HG03159 (cell line): ENCODE results near the gene PLAGL2.

ENCODE experiments used
- ATAC-seq: cut with Tn5 transposase; IDR thresholded peaks from one replicate; pipeline ENCODE4 v1.9.1; 2021; ENCODE audit warnings: mild to moderate bottlenecking, moderate library complexity; ENCODE audit not compliant: unreplicated experiment

The PLAGL2 gene

DNA sequence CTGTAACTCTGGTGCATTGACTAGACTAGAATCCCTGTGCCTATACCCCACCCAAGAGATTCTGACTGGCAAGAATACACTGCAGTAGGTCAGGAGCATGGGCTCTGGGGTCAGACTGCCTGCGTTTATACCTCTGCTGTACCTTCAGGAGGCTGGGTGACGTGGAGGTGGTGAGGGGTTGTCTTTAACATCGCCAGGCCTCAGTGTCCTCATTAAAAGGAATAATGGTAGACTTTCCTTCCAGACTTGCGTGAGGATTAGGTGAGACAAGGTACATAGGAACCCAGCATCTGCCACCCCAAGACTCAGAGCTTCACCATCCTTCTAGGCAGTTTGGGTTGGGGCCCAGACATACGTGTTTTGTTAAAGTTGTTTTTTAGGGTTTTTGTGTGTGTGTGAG, 53.8 kb downstream of the PLAGL2 start:
- ATAC-seq, result no peak

DNA sequence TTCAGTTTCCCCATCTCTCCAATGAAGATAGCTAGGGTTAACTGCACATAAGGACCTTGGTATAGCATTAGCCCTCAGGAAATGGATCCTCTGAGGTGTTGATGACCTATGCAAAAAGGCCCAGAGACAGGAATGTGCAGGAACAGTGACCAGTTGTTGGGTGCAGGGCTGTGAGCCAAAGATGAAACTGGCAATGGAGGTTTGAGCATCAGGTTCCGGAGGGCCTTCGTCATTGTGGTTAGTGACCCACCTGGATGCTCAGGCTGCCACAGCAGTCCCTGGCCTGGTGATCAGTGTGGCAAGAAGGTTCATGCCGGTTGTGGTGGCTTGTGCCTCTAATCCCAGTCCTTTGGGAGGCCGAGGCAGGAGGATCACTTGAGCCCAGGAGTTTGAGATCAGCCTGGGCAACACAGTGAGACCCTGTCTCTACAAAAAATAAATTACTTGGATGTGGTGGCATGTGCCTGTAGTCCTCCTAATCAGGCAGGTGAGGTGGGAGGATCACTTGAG, 54.3 kb downstream of the PLAGL2 start:
- ATAC-seq, result no peak

DNA sequence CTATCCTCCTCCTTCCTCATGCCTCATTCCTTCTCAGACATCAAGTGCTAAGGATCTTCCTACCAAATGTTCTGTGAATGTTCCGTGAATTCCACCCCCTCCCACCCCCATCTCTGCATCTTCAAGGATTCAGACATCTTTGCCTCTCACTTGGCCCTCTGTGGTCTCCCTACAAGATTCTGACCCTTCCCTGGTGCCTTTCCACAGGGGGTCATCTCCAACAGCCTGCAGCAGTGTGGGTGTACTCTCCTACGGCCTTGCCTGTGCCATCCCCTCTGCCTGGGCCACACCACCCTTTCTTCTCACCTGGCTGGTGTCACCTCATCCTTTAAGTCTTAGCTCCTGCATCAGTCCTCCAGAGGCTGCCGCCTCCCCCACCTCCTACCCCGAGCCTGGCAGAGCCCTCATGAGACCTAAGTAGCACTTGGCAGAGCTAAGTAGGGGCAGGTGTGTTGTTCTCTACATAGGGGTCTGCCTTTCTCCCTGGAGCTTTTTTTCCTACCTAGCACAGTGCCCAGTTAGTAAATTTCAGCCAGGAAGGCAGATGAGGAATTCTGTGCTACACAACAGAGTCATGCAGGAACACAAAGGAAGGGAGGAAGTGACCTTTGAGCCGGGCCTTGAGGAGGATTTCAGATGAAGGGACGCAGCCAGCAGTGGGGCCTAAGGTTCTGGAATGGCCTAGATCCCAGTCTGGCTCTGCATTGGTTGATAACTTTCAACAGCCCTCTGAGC, 55.0 kb downstream of the PLAGL2 start:
- ATAC-seq, result no peak

DNA sequence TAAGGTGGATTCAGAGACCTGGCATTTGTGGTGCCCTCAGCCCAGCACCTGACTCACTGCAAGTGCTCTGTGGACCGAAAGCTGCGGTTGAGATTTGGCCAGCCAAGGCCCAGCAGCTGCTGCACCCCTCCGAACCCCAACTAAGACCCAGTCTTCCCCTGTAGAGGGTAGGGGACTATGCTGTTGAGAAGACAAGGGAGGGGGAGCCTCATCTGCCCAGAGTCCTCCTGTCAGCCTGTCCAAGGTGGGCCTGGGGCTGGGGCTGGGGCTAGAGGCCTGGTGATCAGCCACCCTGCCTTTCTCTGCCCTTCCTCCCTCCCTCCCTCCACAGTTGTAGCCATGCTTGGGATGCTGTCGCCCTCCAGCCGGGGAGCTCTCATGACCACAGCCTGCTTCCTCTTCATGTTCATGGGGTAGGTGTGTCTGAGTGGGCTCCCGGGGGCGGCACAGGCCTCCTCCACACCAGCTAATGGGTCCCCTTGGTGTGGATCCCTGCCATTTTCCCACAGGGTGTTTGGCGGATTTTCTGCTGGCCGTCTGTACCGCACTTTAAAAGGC, 57.2 kb downstream of the PLAGL2 start:
- no peak for ATAC-seq

DNA sequence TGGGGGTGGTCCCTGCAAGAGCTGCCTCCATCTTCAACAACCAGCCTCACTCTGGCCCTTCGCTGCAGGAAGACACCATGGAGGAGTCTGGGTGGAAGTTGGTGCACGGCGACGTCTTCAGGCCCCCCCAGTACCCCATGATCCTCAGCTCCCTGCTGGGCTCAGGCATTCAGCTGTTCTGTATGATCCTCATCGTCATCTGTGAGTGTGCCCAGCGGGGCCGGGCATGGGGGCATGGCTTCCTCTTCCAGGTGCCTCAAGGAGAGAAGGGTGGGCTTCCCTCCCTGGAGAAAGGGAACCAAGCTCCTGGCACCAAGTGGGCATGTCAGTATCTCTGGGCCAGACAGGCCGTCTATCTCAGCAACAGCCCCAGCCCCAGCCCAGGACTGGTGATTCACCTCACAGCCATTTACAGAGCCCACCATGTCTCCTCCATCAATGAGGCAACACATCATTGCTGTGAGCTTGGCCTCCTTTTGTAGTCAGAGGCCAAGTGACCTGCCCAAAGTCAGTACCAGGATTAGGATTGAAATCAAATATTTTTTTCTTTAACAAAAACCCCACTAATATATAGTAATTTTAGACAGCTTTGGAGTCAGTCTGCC, 57.9 kb downstream of the PLAGL2 start:
- no peak for ATAC-seq

DNA sequence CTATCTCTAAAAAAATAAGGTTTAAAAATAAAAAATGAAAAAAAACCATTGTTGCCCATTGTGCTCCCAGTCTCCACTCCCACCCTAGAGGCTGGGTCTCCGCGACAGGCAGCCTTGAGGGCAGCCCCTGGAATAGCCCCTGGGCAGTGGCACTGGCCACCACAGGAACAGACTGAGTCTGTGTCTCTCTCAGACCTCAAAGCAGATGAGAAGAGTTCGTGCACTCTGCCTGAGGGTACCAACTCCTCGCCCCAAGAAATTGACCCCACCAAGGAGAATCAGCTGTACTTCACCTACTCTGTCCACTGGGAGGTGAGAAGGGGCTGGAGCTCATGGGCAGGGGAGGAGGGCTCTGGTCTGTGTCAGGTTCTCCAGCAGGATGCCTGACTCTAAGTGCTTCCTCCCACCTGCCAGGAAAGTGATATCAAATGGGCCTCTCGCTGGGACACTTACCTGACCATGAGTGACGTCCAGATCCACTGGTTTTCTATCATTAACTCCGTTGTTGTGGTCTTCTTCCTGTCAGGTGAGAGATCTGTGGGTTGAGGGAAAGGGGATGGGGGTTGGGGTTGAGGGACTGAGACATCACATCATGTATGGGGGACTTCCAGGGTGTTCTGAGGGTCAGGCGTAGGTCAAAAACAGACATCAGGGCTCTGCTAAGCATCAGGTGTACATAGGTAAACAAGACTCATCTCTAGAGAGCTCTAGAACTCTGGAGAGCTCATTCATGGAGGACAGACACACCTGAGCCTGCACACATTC, 62.5 kb downstream of the PLAGL2 start:
- no peak for ATAC-seq

DNA sequence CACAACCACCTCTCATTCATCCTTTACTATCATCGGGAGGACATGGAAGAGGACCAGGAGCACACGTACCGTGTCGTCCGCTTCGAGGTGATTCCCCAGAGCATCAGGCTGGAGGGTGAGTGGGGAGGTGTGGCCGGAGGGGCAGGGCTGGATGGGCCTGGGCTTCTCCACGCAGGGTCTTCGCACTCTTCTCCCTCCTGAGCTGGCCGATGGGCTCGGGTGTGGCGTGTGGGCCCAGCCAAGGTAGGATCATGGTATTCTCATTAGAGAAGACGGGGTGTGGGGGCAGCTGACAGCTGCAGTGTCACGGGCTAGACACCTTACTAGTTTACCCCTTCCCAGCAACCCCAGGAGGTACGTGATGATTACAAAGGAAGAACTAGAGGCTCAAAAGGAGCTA, 64.6 kb downstream of the PLAGL2 start:
- ATAC-seq, result no peak
